GM12875 (cell line): Measurements from ENCODE around the gene MYOZ2.

Experiments
- H3K4me3 ChIP-seq: one replicate; pipeline ENCODE4 v1.5.1; 2011; ENCODE audit warnings: low read depth, low read length, control low read depth
- CTCF ChIP-seq: IDR thresholded peaks from 2 replicates; pipeline ENCODE4 v1.5.1; 2011; ENCODE audit warnings: low read depth, mild to moderate bottlenecking, control low read depth, inconsistent platforms, low read length, moderate library complexity, borderline replicate concordance; ENCODE audit not compliant: insufficient read depth

MYOZ2 gene

GRCh38 chr4:119237201-119237600 lies 101.6 kb downstream of the MYOZ2 start:
- TF ChIP-seq CTCF = no peak
- no peak overlapping the region for H3K4me3 ChIP-seq
